Subcutaneous adipose tissue (tissue), 4 donors: ENCODE results near the gene ESRRA. TPM values are rescaled to one million over a fixed set of nuclear protein-coding genes. Genes with fewer than 3 reads are reported as not detected.

Experiments used
- CTCF ChIP-seq: fragments of 450-650 bp; IDR thresholded peaks from one replicate; pipeline ENCODE4 v1.5.1; 2016; ENCODE audit warnings: low read depth, mild to moderate bottlenecking, control low read depth, antibody characterized with exemption, moderate library complexity
- total RNA-seq, 4 donors: library from RNA; depleted of rRNA; stranded (reverse); fragments of >200 nt; gene quantifications; one replicate each; pipeline ENCODE4 v1.1.0, GENCODE V29; 2016

The ESRRA gene
- total RNA-seq, 4 donors from 2014 or later = 16.3 to 54.1 (median 35.5) TPM

- TF ChIP-seq CTCF = no peak
These were observed 44.1 kb downstream of the ESRRA start for GRCh38 chr11:64349404-64349803.

- TF ChIP-seq CTCF = no peak
These were observed 45.9 kb downstream of the ESRRA start for GRCh38 chr11:64351136-64351631.

- no peak for TF ChIP-seq CTCF
These were observed 47.0 kb downstream of the ESRRA start for GRCh38 chr11:64352099-64352994.

GRCh38 chr11:64352995-64353714 is 47.8 kb downstream of the ESRRA start:
- no peak for TF ChIP-seq CTCF

- no peak for TF ChIP-seq CTCF
These were observed 48.6 kb downstream of the ESRRA start for GRCh38 chr11:64353715-64354506.

- no peak for TF ChIP-seq CTCF
These were observed 50.0 kb downstream of the ESRRA start for GRCh38 chr11:64355078-64355940.
